Bronchial smooth muscle cell (primary cell): ENCODE data around the gene RHBDD1. TPM values are rescaled to one million over a fixed set of nuclear protein-coding genes. Genes with fewer than 3 reads are reported as not detected.

Source experiments
- total RNA-seq: library from RNA; depleted of rRNA; stranded (reverse); fragments of >200 nt; gene quantifications from 2 replicates; pipeline ENCODE4 v1.2.1, GENCODE V29; 2014

The RHBDD1 gene
- 17.3 and 64.8 TPM in 2 replicates for total RNA-seq

GRCh38 chr2:226835796-226836547 lies at the start of gene RHBDD1:
Gene RHBDD1 (plus strand): TSS chr2:226836054. CDS start chr2:226864694, 28,640 bp downstream.

DNA sequence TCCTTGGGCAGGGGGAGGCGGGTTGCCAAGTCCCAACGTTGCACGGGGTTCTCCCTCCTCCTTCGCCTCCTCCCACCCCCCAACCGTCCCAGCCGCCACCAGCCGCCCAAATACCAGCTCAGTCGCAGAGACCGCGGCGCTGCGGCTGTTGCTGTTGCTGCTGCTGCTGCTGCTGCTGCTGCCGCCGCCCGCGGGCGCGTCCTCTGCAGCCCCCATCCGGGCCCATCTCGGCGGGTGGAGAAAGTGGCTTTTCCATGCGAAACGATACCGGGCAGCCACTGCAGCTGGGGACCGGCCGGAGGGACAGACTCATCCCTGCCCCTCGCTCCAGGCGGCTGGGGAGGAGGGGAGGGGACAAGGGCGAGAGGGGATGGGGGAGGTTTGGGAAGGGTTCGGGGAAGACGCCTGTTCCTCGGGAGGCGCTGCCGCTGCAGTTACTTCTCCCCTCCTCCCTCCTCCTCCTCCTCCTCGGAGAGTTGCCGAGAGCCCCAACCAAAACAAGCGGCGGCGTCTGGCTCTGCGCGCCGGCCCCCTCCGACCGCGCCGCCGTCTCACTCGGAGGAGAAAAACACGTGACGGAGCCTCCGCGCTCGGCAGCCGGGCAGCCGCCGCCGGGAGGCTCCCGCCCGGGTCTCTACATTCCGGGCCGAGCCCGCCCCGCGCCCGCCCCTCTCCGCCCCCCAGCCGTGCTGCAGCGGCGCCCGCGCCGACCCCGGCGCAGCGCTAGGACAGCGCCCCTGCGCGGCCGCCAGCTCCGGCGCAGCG lies 36.5 kb upstream of the RHBDD1 start, which contains the start of gene IRS1:
Gene IRS1 (minus strand): TSS at position 610 of the 765 bp plus-strand sequence. CDS start 1,082 bp downstream, outside the sequence.

Other genes with a start within 250 kb of the RHBDD1 start
- gene IRS1, start 36.2 kb upstream of the RHBDD1 start, total RNA-seq: 11.7 and 14.5 TPM in 2 replicates